ENCODE measurements around the gene TREM1. TPM values are rescaled to one million over a fixed set of nuclear protein-coding genes. Genes with fewer than 3 reads are reported as not detected.

TREM1 gene
- total RNA-seq, 1 experiment from 2014 or later, result not detected

- no peaks in the 10 kb centered on the region for H3K27me3 ChIP-seq (ENCODE audit: control insufficient read depth, insufficient read depth, low read length)
- no peak within 1 kb of the TSS for H3K4me3 ChIP-seq (ENCODE audit: insufficient read depth, low read depth, low read length)
- no peak for DNase-seq
- no peaks in the 10 kb centered on the region for H3K36me3 ChIP-seq (replicated peaks; ENCODE audit: control insufficient read depth, insufficient read depth, low read length)
These were observed 58.4 kb downstream of the TREM1 start, which contains the start of gene TREML4 for GRCh38 chr6:41228096-41228495. Gene TREML4 (plus strand): TSS chr6:41228349. CDS start chr6:41228428, 79 bp downstream.

DNA sequence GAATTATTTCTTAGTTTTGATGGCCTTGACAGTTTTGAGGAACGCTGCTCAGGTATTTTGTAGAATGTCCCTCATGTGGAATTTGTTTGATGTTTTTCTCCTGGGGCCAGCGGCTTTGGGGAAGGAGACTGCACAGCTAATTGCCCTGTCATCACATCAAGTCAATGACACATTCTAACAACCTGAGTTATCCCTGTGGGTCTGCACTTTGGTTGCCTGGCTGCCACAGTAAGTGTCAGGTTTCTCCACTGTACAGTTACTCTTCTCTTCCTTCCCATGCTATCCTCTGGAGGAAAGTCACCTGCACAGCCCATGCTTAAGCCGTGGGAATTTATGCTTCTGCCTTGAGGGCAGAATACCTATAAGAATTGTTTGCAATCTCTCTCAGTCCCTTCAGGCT, 59.7 kb downstream of the TREM1 start:
- Histone ChIP-seq H3K4me3 (ENCODE audit: insufficient read depth, low read depth, low read length) (no peak overlapping the region), H3K36me3 (replicated peaks; ENCODE audit: control insufficient read depth, insufficient read depth, low read length) (no peaks in the 10 kb centered on the region), H3K27me3 (ENCODE audit: control insufficient read depth, insufficient read depth, low read length) (no peaks in the 10 kb centered on the region)
- no peak for DNase-seq

- H3K36me3 ChIP-seq (replicated peaks; ENCODE audit: control insufficient read depth, insufficient read depth, low read length), result no peaks in the 10 kb centered on the region
- no peak for DNase-seq
These were observed 61.7 kb downstream of the TREM1 start for GRCh38 chr6:41224800-41225199.

More at GRCh38 chr6:41224800-41225199, 61.7 kb downstream of the TREM1 start:
- Histone ChIP-seq H3K27me3 (ENCODE audit: control insufficient read depth, insufficient read depth, low read length) (no peaks in the 10 kb centered on the region), H3K4me3 (ENCODE audit: insufficient read depth, low read depth, low read length) (no peak overlapping the region)

Other genes starting within 250 kb of the TREM1 start
- 4.2 and 4.3 TPM in 2 replicates for gene UNC5CL, start 247.5 kb downstream of the TREM1 start, total RNA-seq (2014; rRNA removed; shearing (Covaris generic))
- gene TSPO2, start 244.2 kb downstream of the TREM1 start, total RNA-seq (2014; rRNA removed; shearing (Covaris generic)), result not detected in 2 replicates
- gene APOBEC2, start 233.5 kb downstream of the TREM1 start, total RNA-seq (2014; rRNA removed; shearing (Covaris generic)), result 0.14 TPM in 1 of 2 replicates, not detected in the other
- gene OARD1, start 214.3 kb downstream of the TREM1 start, total RNA-seq (2014; rRNA removed; shearing (Covaris generic)), result 15.3 and 23.2 TPM in 2 replicates
- 12.1 and 20.0 TPM in 2 replicates for gene NFYA, start 213.7 kb downstream of the TREM1 start, total RNA-seq (2014; rRNA removed; shearing (Covaris generic))
- gene TREML1, start 132.3 kb downstream of the TREM1 start, total RNA-seq (2014; rRNA removed; shearing (Covaris generic)), result not detected in 2 replicates
- gene TREM2, start 123.6 kb downstream of the TREM1 start, total RNA-seq (2014; rRNA removed; shearing (Covaris generic)), result not detected in 2 replicates
- not detected in 2 replicates for gene TREML2, start 85.5 kb downstream of the TREM1 start, total RNA-seq (2014; rRNA removed; shearing (Covaris generic))
- gene TREML4, start 58.3 kb downstream of the TREM1 start, total RNA-seq (2014; rRNA removed; shearing (Covaris generic)), result not detected in 2 replicates
- gene NCR2, start 48.9 kb upstream of the TREM1 start, total RNA-seq (2014; rRNA removed; shearing (Covaris generic)), result not detected in 2 replicates

Data from H7 (cell line).